Retina (tissue), 1 donor: ENCODE results near the gene TARM1.

Source experiments
- DNase-seq: peaks from one replicate; pipeline ENCODE4 v3.0.0-alpha.2; 2016

Gene TARM1

DNA sequence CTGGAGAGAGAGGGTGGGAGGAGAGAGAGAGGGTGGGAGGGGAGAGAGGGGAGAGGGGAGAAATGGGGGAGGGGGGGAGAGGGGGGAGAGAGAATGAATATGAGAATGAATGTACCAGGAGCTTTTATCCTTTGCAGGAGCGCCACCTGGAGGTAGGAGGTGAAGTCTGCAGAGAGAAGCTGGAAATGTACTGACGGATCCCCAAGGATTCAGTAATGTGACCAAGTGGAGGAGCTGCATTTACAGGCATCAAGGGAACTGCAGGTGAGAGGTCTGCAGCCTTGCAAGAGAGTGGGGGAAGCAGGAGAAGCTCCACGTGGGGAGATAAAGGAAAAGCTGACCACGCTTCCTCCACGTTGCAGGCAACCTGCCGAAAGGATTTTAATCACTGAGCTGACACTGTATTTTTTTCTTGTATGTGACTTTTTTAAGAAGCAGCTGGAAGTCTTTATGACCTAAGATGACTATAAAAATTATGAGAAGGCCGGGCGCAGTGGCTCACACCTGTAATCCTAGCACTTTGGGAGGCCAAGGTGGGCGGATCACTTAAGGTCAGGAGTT lies 51.2 kb downstream of the TARM1 start:
- DNase-seq = peak; percentile 51

DNA sequence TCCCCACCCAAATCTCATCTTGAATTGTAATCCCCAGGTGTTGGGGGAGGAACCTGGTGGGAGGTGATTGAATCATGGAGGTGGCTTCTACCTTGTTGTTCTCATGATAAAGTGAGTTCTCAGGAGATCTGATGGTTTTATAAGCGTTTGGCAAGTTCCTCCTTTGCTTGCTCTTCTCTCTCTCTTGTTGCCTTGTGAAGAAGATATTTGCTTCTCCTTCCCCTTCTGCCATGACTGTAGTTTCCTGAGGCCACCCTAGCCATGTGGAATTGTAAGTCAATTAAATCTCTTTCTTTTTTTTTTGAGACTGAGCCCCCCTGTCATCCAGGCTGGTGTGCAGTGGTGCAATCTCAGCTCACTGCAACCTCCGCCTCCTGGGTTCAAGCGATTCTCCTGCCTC lies 51.9 kb downstream of the TARM1 start:
- DNase-seq = no peak

GRCh38 chr19:54026656-54027055 lies 54.5 kb downstream of the TARM1 start:
- DNase-seq = no peak

GRCh38 chr19:54024660-54025059 lies 56.5 kb downstream of the TARM1 start:
- DNase-seq = no peak

DNA sequence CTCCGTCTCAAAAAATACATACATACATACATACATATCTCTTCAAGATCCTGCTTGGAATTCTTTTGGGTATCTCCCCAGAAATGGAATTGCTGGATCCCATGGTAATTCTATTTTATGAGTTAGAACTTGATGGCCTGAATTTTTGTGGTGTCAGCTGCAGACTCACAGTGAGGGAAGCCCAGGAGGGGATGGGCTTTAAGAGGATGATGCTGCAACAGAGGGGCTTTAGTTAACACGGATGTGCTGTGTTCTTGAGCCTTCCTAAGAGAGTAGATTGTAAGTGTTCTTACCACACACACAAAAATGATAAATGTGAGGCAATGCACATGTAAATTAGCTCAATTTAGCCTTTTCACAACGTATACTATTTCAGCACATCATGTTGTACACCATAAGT lies 58.0 kb downstream of the TARM1 start:
- DNase-seq = no peak

DNA sequence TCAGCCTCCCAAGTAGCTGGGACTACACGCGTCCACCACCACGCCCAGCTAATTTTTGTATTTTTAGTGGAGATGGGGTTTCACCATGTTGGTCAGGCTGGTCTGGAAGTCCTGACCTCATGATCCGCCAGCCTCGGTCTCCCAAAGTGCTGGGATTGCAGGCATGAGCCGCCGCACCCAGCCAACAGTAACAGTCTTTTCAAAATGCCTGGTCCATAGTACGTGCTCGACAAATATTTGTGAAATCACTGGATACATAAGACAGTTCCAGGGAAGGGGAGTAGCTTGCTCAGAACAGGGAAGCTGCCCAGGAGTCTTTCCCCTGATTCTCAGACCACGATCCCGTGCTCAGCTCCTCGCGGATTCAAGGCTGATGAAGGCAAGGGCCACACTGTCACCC lies 59.2 kb downstream of the TARM1 start:
- DNase-seq = no peak

DNA sequence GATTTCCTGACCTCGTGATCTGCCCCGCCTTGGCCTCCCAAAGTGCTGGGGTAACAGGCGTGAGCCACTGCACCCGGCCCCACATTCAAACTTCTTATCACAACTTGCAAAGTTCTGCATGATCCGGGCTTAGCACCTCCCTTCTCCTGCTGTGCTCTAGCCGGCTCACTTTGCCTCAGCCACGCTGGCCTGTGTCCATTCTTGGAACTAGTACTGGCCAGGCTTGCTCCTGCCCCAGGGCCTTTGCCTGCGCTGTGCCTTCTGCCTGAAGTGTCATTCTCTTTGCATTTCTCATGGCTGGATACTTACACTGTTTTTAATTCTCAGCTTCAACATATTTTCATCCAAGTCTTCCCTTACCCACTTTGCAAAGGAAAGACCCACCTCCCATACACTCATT lies 59.8 kb downstream of the TARM1 start:
- DNase-seq = no peak
